KMS-11 (cell line): ENCODE measurements around the gene PKDCC.

Experiments used
- H2AFZ ChIP-seq: fragments of 200-600 bp; sonication (generic); 2 replicates; pipeline ENCODE4 v1.6.1; 2016; ENCODE audit warnings: antibody characterized with exemption, mixed run types, low read depth
- H3K27ac ChIP-seq: fragments of 200-600 bp; sonication (generic); 2 replicates; pipeline ENCODE4 v1.6.1; 2016; ENCODE audit warnings: mild to moderate bottlenecking, mixed run types
- H3K27me3 ChIP-seq: fragments of 200-600 bp; sonication (generic); 2 replicates; pipeline ENCODE4 v1.6.1; 2017; ENCODE audit warnings: mild to moderate bottlenecking, low read depth, mixed run types, moderate library complexity; ENCODE audit not compliant: insufficient read depth
- H3K36me3 ChIP-seq: fragments of 200-600 bp; sonication (generic); 2 replicates; pipeline ENCODE4 v1.6.1; 2017; ENCODE audit warnings: mild to moderate bottlenecking, mixed run types; ENCODE audit not compliant: insufficient read depth
- H3K4me1 ChIP-seq: fragments of 200-600 bp; sonication (generic); 2 replicates; pipeline ENCODE4 v1.6.1; 2016; ENCODE audit warnings: mild to moderate bottlenecking, low read depth, mixed run types; ENCODE audit not compliant: poor library complexity, severe bottlenecking
- H3K4me2 ChIP-seq: fragments of 200-600 bp; sonication (generic); 2 replicates; pipeline ENCODE4 v1.7.0; 2016; ENCODE audit warnings: mild to moderate bottlenecking, mixed run types
- H3K4me3 ChIP-seq: fragments of 200-600 bp; sonication (generic); IDR thresholded peaks from 2 replicates; pipeline ENCODE4 v1.6.1; 2017; ENCODE audit warnings: low read depth, low read length, mixed read lengths; ENCODE audit not compliant: insufficient read depth
- H3K79me2 ChIP-seq: fragments of 200-600 bp; sonication (generic); 2 replicates; pipeline ENCODE4 v1.6.1; 2016; ENCODE audit warnings: low read depth, mixed run types; ENCODE audit not compliant: insufficient read depth
- H3K9ac ChIP-seq: fragments of 200-600 bp; sonication (generic); 2 replicates; pipeline ENCODE4 v1.6.1; 2016; ENCODE audit warnings: mild to moderate bottlenecking, mixed run types
- H4K20me1 ChIP-seq: fragments of 200-600 bp; sonication (generic); 2 replicates; pipeline ENCODE4 v1.6.1; 2016; ENCODE audit warnings: mild to moderate bottlenecking, mixed run types; ENCODE audit not compliant: insufficient read depth
- TF ChIP-seq, protein P1 (sequence below): fragments of 200-600 bp; sonication (generic); conservative IDR thresholded peaks from 2 replicates; pipeline ENCODE4 v1.6.1; 2017; ENCODE audit warnings: low read depth, mild to moderate bottlenecking, antibody characterized with exemption, low read length, moderate library complexity, mixed read lengths

Gene PKDCC

GRCh38 chr2:42010743-42011298 lies 37.0 kb upstream of the PKDCC start:
- H3K4me2 ChIP-seq: no peak overlapping the region
- H3K27me3 ChIP-seq: no peaks in the 10 kb centered on the region; the same call in 1 of the 2 replicates
- no peak overlapping the region for H2AFZ ChIP-seq
- TF ChIP-seq, protein P1, sequence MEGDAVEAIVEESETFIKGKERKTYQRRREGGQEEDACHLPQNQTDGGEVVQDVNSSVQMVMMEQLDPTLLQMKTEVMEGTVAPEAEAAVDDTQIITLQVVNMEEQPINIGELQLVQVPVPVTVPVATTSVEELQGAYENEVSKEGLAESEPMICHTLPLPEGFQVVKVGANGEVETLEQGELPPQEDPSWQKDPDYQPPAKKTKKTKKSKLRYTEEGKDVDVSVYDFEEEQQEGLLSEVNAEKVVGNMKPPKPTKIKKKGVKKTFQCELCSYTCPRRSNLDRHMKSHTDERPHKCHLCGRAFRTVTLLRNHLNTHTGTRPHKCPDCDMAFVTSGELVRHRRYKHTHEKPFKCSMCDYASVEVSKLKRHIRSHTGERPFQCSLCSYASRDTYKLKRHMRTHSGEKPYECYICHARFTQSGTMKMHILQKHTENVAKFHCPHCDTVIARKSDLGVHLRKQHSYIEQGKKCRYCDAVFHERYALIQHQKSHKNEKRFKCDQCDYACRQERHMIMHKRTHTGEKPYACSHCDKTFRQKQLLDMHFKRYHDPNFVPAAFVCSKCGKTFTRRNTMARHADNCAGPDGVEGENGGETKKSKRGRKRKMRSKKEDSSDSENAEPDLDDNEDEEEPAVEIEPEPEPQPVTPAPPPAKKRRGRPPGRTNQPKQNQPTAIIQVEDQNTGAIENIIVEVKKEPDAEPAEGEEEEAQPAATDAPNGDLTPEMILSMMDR: no peak
- H4K20me1 ChIP-seq: no peaks in the 10 kb centered on the region
- no peaks in the 10 kb centered on the region for H3K36me3 ChIP-seq
- no peak overlapping the region for H3K27ac ChIP-seq
- no peak overlapping the region for H3K4me3 ChIP-seq
- H3K79me2 ChIP-seq: no peaks in the 10 kb centered on the region
- H3K9ac ChIP-seq: no peak overlapping the region
- H3K4me1 ChIP-seq: peaks cover 22% of the 10 kb centered on the region

GRCh38 chr2:42012137-42012536 lies 35.7 kb upstream of the PKDCC start:
- Histone ChIP-seq H3K4me3 (no peak overlapping the region), H2AFZ (no peak overlapping the region), H4K20me1 (no peaks in the 10 kb centered on the region)

DNA sequence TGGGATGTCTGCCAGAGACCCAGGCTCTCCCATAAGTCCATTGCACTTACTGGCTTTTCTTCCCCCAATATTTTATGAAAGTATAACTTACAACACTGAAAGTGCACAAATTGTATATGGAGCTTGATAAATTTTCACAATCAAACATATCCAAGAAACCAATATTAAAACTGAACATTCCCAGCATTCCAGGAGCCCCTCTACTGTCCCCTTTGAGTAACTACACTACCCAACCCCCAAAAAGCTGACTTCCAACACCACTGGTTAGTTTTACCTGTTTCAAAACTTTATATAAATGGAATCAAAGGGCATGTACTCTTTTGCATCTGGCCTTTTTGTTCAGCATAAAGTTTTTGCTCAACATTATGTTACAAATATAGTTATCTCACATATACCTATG lies 35.2 kb upstream of the PKDCC start:
- H3K79me2 ChIP-seq: no peaks in the 10 kb centered on the region
- TF ChIP-seq, protein P1: no peak
- no peak overlapping the region for H3K27ac ChIP-seq
- H3K9ac ChIP-seq: no peak overlapping the region
- no peaks in the 10 kb centered on the region; the same call in 1 of the 2 replicates for H3K27me3 ChIP-seq
- H3K4me3 ChIP-seq: no peak overlapping the region
- H3K4me2 ChIP-seq: no peak overlapping the region
- H3K4me1 ChIP-seq: peaks cover 22% of the 10 kb centered on the region
- H3K36me3 ChIP-seq: no peaks in the 10 kb centered on the region
- no peak overlapping the region for H2AFZ ChIP-seq
- no peaks in the 10 kb centered on the region for H4K20me1 ChIP-seq

More at GRCh38 chr2:42012137-42012536, 35.7 kb upstream of the PKDCC start:
- TF ChIP-seq, protein P1: no peak
- peaks cover 22% of the 10 kb centered on the region for H3K4me1 ChIP-seq
- H3K9ac ChIP-seq: no peak overlapping the region
- H3K4me2 ChIP-seq: no peak overlapping the region
- no peaks in the 10 kb centered on the region for H3K79me2 ChIP-seq
- no peaks in the 10 kb centered on the region; the same call in 1 of the 2 replicates for H3K27me3 ChIP-seq
- H3K36me3 ChIP-seq: no peaks in the 10 kb centered on the region
- no peak overlapping the region for H3K27ac ChIP-seq

DNA sequence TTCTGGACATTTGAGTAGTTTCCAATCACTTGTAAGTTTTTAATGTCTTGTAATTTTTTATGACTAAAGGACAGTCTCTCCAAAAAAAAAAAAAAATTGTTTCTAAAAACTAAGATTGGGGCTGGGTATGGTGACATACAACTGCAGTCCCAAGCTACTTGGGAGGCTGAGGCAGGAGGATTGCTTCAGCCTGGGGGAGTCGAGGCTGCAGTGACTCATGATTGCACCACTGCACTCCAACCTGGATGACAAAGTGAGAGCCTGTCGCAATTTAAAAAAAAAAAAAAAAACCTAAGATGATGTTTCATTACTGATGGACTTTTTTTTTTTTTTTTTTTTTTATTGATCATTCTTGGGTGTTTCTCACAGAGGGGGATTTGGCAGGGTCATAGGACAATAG lies 34.4 kb upstream of the PKDCC start:
- H2AFZ ChIP-seq: no peak overlapping the region
- no peak overlapping the region for H3K27ac ChIP-seq
- no peak overlapping the region for H3K4me2 ChIP-seq
- H3K4me3 ChIP-seq: no peak overlapping the region
- H4K20me1 ChIP-seq: no peaks in the 10 kb centered on the region
- no peaks in the 10 kb centered on the region; the same call in 1 of the 2 replicates for H3K27me3 ChIP-seq
- no peak overlapping the region for H3K9ac ChIP-seq
- no peaks in the 10 kb centered on the region for H3K36me3 ChIP-seq
- H3K4me1 ChIP-seq: peaks cover 22% of the 10 kb centered on the region
- TF ChIP-seq, protein P1: no peak
- H3K79me2 ChIP-seq: no peaks in the 10 kb centered on the region
